Neural progenitor cell (in vitro differentiated cells): ENCODE results near the gene FEM1B. TPM values are rescaled to one million over a fixed set of nuclear protein-coding genes. Genes with fewer than 3 reads are reported as not detected.
A peak's percentile ranks its signal among the peaks of the same experiment; 100 is the strongest.

ENCODE experiments used
- DNase-seq: peaks from one replicate; pipeline ENCODE4 v3.0.0-alpha.2; 2016; ENCODE audit warnings: low spot score
- H2AFZ ChIP-seq: fragments of 200-600 bp; sonication (generic); replicated peaks from 2 replicates; pipeline ENCODE4 v1.6.1; 2016; ENCODE audit warnings: antibody characterized with exemption
- H3F3A ChIP-seq: fragments of 200-600 bp; sonication (generic); 2 replicates; pipeline ENCODE4 v1.6.1; 2016; ENCODE audit warnings: antibody characterized with exemption, low read depth
- H3K27ac ChIP-seq: fragments of 200-600 bp; sonication (generic); 2 replicates; pipeline ENCODE4 v1.5.1; 2016; ENCODE audit warnings: mild to moderate bottlenecking
- H3K27me3 ChIP-seq: fragments of 200-600 bp; sonication (generic); 2 replicates; pipeline ENCODE4 v1.6.1; 2016; ENCODE audit warnings: mild to moderate bottlenecking, moderate library complexity
- H3K36me3 ChIP-seq: fragments of 200-600 bp; sonication (generic); 2 replicates; pipeline ENCODE4 v1.5.1; 2016
- H3K4me1 ChIP-seq: fragments of 200-600 bp; sonication (generic); 2 replicates; pipeline ENCODE4 v1.6.1; 2016; ENCODE audit warnings: mixed run types
- H3K4me2 ChIP-seq: fragments of 200-600 bp; sonication (generic); 2 replicates; pipeline ENCODE4 v1.6.1; 2016
- H3K4me3 ChIP-seq: fragments of 200-600 bp; sonication (generic); 2 replicates; pipeline ENCODE4 v1.5.1; 2016
- H3K79me2 ChIP-seq: fragments of 200-600 bp; sonication (generic); 2 replicates; pipeline ENCODE4 v1.6.1; 2016; ENCODE audit warnings: low read depth
- H3K9ac ChIP-seq: fragments of 200-600 bp; sonication (generic); 2 replicates; pipeline ENCODE4 v1.6.1; 2016
- H3K9me3 ChIP-seq: fragments of 200-600 bp; sonication (generic); 2 replicates; pipeline ENCODE4 v1.5.1; 2016; ENCODE audit warnings: low read depth
- H4K20me1 ChIP-seq: fragments of 200-600 bp; sonication (generic); 2 replicates; pipeline ENCODE4 v1.6.1; 2016; ENCODE audit warnings: low read depth
- H3K27ac Mint-ChIP-seq: 3 replicates; pipeline ENCODE4 v1.8.0; 2021; ENCODE audit warnings: mixed read lengths
- H3K27me3 Mint-ChIP-seq: 2 replicates; pipeline ENCODE4 v1.8.0; 2022; ENCODE audit warnings: low read depth, mild to moderate bottlenecking, inconsistent platforms, moderate library complexity, mixed read lengths; ENCODE audit not compliant: insufficient read depth
- H3K36me3 Mint-ChIP-seq: 3 replicates; pipeline ENCODE4 v1.8.0; 2021; ENCODE audit warnings: mixed read lengths
- H3K4me1 Mint-ChIP-seq: 3 replicates; pipeline ENCODE4 v1.8.0; 2021; ENCODE audit warnings: mixed read lengths
- H3K4me3 Mint-ChIP-seq: 3 replicates; pipeline ENCODE4 v1.8.0; 2021; ENCODE audit warnings: mild to moderate bottlenecking, moderate library complexity, mixed read lengths
- H3K9me3 Mint-ChIP-seq: 3 replicates; pipeline ENCODE4 v1.8.0; 2020; ENCODE audit warnings: mixed read lengths
- CTCF ChIP-seq: fragments of 200-600 bp; sonication (generic); IDR thresholded peaks from 2 replicates; pipeline ENCODE4 v1.5.1; 2017; ENCODE audit warnings: antibody characterized with exemption, mild to moderate bottlenecking
- EZH2 ChIP-seq: fragments of 200-600 bp; sonication (generic); IDR thresholded peaks from 2 replicates; pipeline ENCODE4 v1.6.1; 2017; ENCODE audit warnings: antibody characterized with exemption, mild to moderate bottlenecking, moderate library complexity
- EZH2phosphoT487 ChIP-seq: fragments of 200-600 bp; sonication (generic); IDR thresholded peaks from 2 replicates; pipeline ENCODE4 v1.6.1; 2017; ENCODE audit warnings: antibody characterized with exemption
- total RNA-seq: library from RNA; depleted of rRNA; stranded (reverse); fragments of >200 nt; gene quantifications from 2 replicates; pipeline ENCODE4 v1.2.3, GENCODE V29; 2015; ENCODE audit warnings: low replicate concordance

The FEM1B gene
- total RNA-seq, 1 donor from 2014 or later = 80.0 TPM

GRCh38 chr15:68315495-68316031, 38.0 kb downstream of the FEM1B start:
- Mint-ChIP-seq H3K36me3 (no peaks in the 10 kb centered on the region), H3K27me3 (peaks cover 11% of the 10 kb centered on the region), H3K4me3 (no peak overlapping the region), H3K27ac (no peak overlapping the region), H3K9me3 (no peaks in the 10 kb centered on the region), H3K4me1 (peaks cover 38% of the 10 kb centered on the region)
- no peak for TF ChIP-seq EZH2phosphoT487
- TF ChIP-seq CTCF = no peak
- TF ChIP-seq EZH2 = no peak
- Histone ChIP-seq H3K4me1 (peaks cover 13% of the 10 kb centered on the region), H3K27me3 (no peaks in the 10 kb centered on the region), H3K79me2 (no peaks in the 10 kb centered on the region), H3K36me3 (no peaks in the 10 kb centered on the region), H3K27ac (no peak overlapping the region), H3K9ac (no peak overlapping the region), H3K4me2 (peak overlapping the region; percentile 60), H3K4me3 (no peak overlapping the region), H3K9me3 (no peaks in the 10 kb centered on the region), H3F3A (peaks cover 17% of the 10 kb centered on the region), H4K20me1 (no peaks in the 10 kb centered on the region), H2AFZ (peak overlapping the region; percentile 76)
- peak; percentile 62 for DNase-seq

- Mint-ChIP-seq H3K27ac (peak overlapping the region; percentile 62), H3K4me1 (peaks cover 38% of the 10 kb centered on the region), H3K27me3 (peaks cover 7% of the 10 kb centered on the region), H3K9me3 (no peaks in the 10 kb centered on the region), H3K4me3 (no peak overlapping the region), H3K36me3 (no peaks in the 10 kb centered on the region)
- H3K27me3 ChIP-seq = no peaks in the 10 kb centered on the region
- TF ChIP-seq CTCF = peak; percentile 65
- no peak for TF ChIP-seq EZH2phosphoT487
- H2AFZ ChIP-seq = peak overlapping the region; percentile 87
- H3K36me3 ChIP-seq = no peaks in the 10 kb centered on the region
- H3K9ac ChIP-seq = no peak overlapping the region
- H4K20me1 ChIP-seq = no peaks in the 10 kb centered on the region
- no peaks in the 10 kb centered on the region for H3K79me2 ChIP-seq
- H3K4me2 ChIP-seq = peak overlapping the region; percentile 60
- no peak overlapping the region for H3K4me3 ChIP-seq
- no peak overlapping the region for H3K27ac ChIP-seq
- H3K4me1 ChIP-seq = peaks cover 12% of the 10 kb centered on the region
- DNase-seq = peak; percentile 65
- H3F3A ChIP-seq = peaks cover 16% of the 10 kb centered on the region
- no peaks in the 10 kb centered on the region for H3K9me3 ChIP-seq
Measured at GRCh38 chr15:68316061-68316804, 38.7 kb downstream of the FEM1B start.

GRCh38 chr15:68317281-68318007, 39.9 kb downstream of the FEM1B start:
- H3K36me3 Mint-ChIP-seq = no peaks in the 10 kb centered on the region
- no peaks in the 10 kb centered on the region for H3K9me3 ChIP-seq

More at GRCh38 chr15:68317281-68318007, 39.9 kb downstream of the FEM1B start:
- no peak for DNase-seq
- Mint-ChIP-seq H3K4me3 (no peak overlapping the region), H3K27me3 (peaks cover 7% of the 10 kb centered on the region), H3K9me3 (no peaks in the 10 kb centered on the region), H3K4me1 (peaks cover 38% of the 10 kb centered on the region), H3K27ac (peak overlapping the region; percentile 76)
- Histone ChIP-seq H3K4me2 (no peak overlapping the region), H3K27ac (no peak overlapping the region), H3K27me3 (no peaks in the 10 kb centered on the region), H4K20me1 (no peaks in the 10 kb centered on the region), H2AFZ (no peak overlapping the region), H3K79me2 (no peaks in the 10 kb centered on the region), H3K4me1 (peaks cover 12% of the 10 kb centered on the region), H3K36me3 (no peaks in the 10 kb centered on the region), H3K9ac (no peak overlapping the region), H3F3A (peaks cover 16% of the 10 kb centered on the region), H3K4me3 (no peak overlapping the region)
- TF ChIP-seq EZH2 (no peak), EZH2phosphoT487 (no peak), CTCF (no peak)
